NB4 (cell line): ENCODE results near the gene SYNE1.

Experiments
- DNase-seq: peaks from one replicate; pipeline ENCODE4 v3.0.0; 2010; ENCODE audit warnings: low read depth
- H3K4me3 ChIP-seq: one replicate; pipeline ENCODE4 v1.5.1; 2011; ENCODE audit warnings: mild to moderate bottlenecking, low read depth, low read length, moderate library complexity
- CTCF ChIP-seq: IDR thresholded peaks from one replicate; pipeline ENCODE4 v1.5.1; 2012; ENCODE audit warnings: low read depth, low read length
- MAX ChIP-seq: IDR thresholded peaks from 2 replicates; pipeline ENCODE4 v1.6.1; 2011; ENCODE audit warnings: low read depth, low read length
- MYC ChIP-seq: IDR thresholded peaks from 2 replicates; pipeline ENCODE4 v1.6.1; 2011; ENCODE audit warnings: low read depth, low read length
- POLR2A ChIP-seq: IDR thresholded peaks from 2 replicates; pipeline ENCODE4 v1.6.1; 2011; ENCODE audit warnings: mild to moderate bottlenecking; ENCODE audit not compliant: insufficient read length; ENCODE audit errors: extremely low read depth

Gene SYNE1

GRCh38 chr6:152273002-152273401, 364.2 kb downstream of the SYNE1 start:
- TF ChIP-seq MAX (no peak), MYC (no peak), CTCF (no peak), POLR2A (no peak)
- no peak for DNase-seq
- H3K4me3 ChIP-seq, result no peak overlapping the region

GRCh38 chr6:152272486-152272885, 364.7 kb downstream of the SYNE1 start:
- no peak for DNase-seq
- no peak overlapping the region for H3K4me3 ChIP-seq
- TF ChIP-seq CTCF (no peak), MYC (no peak), POLR2A (no peak), MAX (no peak)

GRCh38 chr6:152271776-152272464, 365.2 kb downstream of the SYNE1 start:
- no peak overlapping the region for H3K4me3 ChIP-seq
- TF ChIP-seq MAX (no peak), MYC (no peak), CTCF (no peak), POLR2A (no peak)
- DNase-seq, result no peak

GRCh38 chr6:152270301-152270925, 366.7 kb downstream of the SYNE1 start:
- no peak for DNase-seq

GRCh38 chr6:152268846-152269442, 368.2 kb downstream of the SYNE1 start:
- DNase-seq, result no peak
- TF ChIP-seq CTCF (no peak), MYC (no peak), POLR2A (no peak), MAX (no peak)
- no peak overlapping the region for H3K4me3 ChIP-seq

More at GRCh38 chr6:152270301-152270925, 366.7 kb downstream of the SYNE1 start:
- H3K4me3 ChIP-seq, result no peak overlapping the region
- TF ChIP-seq POLR2A, result no peak

GRCh38 chr6:152267967-152268845, 369.0 kb downstream of the SYNE1 start:
- no peak for TF ChIP-seq MYC
- no peak for TF ChIP-seq MAX
- TF ChIP-seq CTCF, result peak; percentile 19
- no peak for TF ChIP-seq POLR2A
- peak; percentile 20 for DNase-seq
- H3K4me3 ChIP-seq, result no peak overlapping the region
